Activated CD8-positive, alpha-beta memory T cell treated with anti-CD3 and anti-CD28 coated beads, Interleukin-2, amount 50 U/mL, for 1 hour (primary cell): ENCODE results near the gene PLOD2.

Experiments
- DNase-seq: peaks from one replicate; pipeline ENCODE4 v3.0.0-alpha.2; 2020; ENCODE audit errors: extremely low read depth

Gene PLOD2

GRCh38 chr3:146160964-146161662 is at the start of gene PLOD2:
Gene PLOD2, minus strand, starts transcription at chr3:146161184. Its CDS starts 195 bp downstream, at chr3:146160989.
- DNase-seq = no peak

GRCh38 chr3:146209371-146209770 is 48.4 kb upstream of the PLOD2 start:
- no peak for DNase-seq

GRCh38 chr3:146203776-146204175 is 42.8 kb upstream of the PLOD2 start:
- no peak for DNase-seq

- no peak for DNase-seq
These were observed 39.7 kb upstream of the PLOD2 start for GRCh38 chr3:146200461-146201220.

GRCh38 chr3:146199762-146200161 is 38.8 kb upstream of the PLOD2 start:
- no peak for DNase-seq

- DNase-seq = no peak
These were observed 35.8 kb upstream of the PLOD2 start for GRCh38 chr3:146196789-146197188.

- no peak for DNase-seq
These were observed 34.6 kb upstream of the PLOD2 start for GRCh38 chr3:146195605-146196004.

GRCh38 chr3:146195030-146195429 is 34.0 kb upstream of the PLOD2 start:
- no peak for DNase-seq

GRCh38 chr3:146191051-146191450 is 30.1 kb upstream of the PLOD2 start:
- no peak for DNase-seq

GRCh38 chr3:146189519-146190173 is 28.7 kb upstream of the PLOD2 start:
- DNase-seq = no peak

GRCh38 chr3:146187334-146187950 is 26.5 kb upstream of the PLOD2 start:
- no peak for DNase-seq

GRCh38 chr3:146184241-146185015 is 23.4 kb upstream of the PLOD2 start:
- DNase-seq = no peak

GRCh38 chr3:146181216-146181615 is 20.2 kb upstream of the PLOD2 start:
- DNase-seq = no peak

GRCh38 chr3:146180376-146180775 is 19.4 kb upstream of the PLOD2 start:
- no peak for DNase-seq

- no peak for DNase-seq
These were observed 17.2 kb upstream of the PLOD2 start for GRCh38 chr3:146178006-146178689.

GRCh38 chr3:146177519-146177918 is 16.5 kb upstream of the PLOD2 start:
- no peak for DNase-seq

GRCh38 chr3:146177072-146177471 is 16.1 kb upstream of the PLOD2 start:
- DNase-seq = no peak

- DNase-seq = no peak
These were observed 11.6 kb upstream of the PLOD2 start for GRCh38 chr3:146172586-146172985.

GRCh38 chr3:146170591-146170990 is 9.6 kb upstream of the PLOD2 start:
- no peak for DNase-seq

GRCh38 chr3:146169891-146170290 is 8.9 kb upstream of the PLOD2 start:
- no peak for DNase-seq

GRCh38 chr3:146166826-146167225 is 5.8 kb upstream of the PLOD2 start:
- DNase-seq = no peak
